ENCODE results near the gene NOX3.

- TF ChIP-seq CTCF (conservative IDR thresholded peaks at IDR 0.05; ENCODE audit: low read length) (no peak), EZH2phosphoT487 (IDR thresholded peaks at IDR 0.05; ENCODE audit: borderline replicate concordance) (no peak)
Measured at GRCh38 chr6:155420492-155420891, 35.1 kb downstream of the NOX3 start.
